WI38 (cell line): ENCODE results near the gene BTBD9.

Source experiments
- H3K4me3 ChIP-seq: 2 replicates; pipeline ENCODE4 v1.5.1; 2011; ENCODE audit warnings: low read depth, mild to moderate bottlenecking, control low read depth, low read length
- CTCF ChIP-seq: IDR thresholded peaks from 2 replicates; pipeline ENCODE4 v1.5.1; 2012; ENCODE audit warnings: low read depth, mild to moderate bottlenecking, control low read depth, low read length

The BTBD9 gene

GRCh38 chr6:38149531-38149930, 490.2 kb downstream of the BTBD9 start:
- no peak for TF ChIP-seq CTCF

GRCh38 chr6:38148606-38149005, 491.1 kb downstream of the BTBD9 start:
- H3K4me3 ChIP-seq: no peak overlapping the region
- TF ChIP-seq CTCF: no peak

More at GRCh38 chr6:38149531-38149930, 490.2 kb downstream of the BTBD9 start:
- no peak overlapping the region for H3K4me3 ChIP-seq

- no peak overlapping the region for H3K4me3 ChIP-seq
- no peak for TF ChIP-seq CTCF
These were observed 493.0 kb downstream of the BTBD9 start for GRCh38 chr6:38146734-38147027.

GRCh38 chr6:38146021-38146733, 493.6 kb downstream of the BTBD9 start:
- no peak overlapping the region for H3K4me3 ChIP-seq
- no peak for TF ChIP-seq CTCF

GRCh38 chr6:38144365-38144945, 495.3 kb downstream of the BTBD9 start:
- no peak for TF ChIP-seq CTCF

GRCh38 chr6:38143191-38144150, 496.3 kb downstream of the BTBD9 start:
- no peak overlapping the region for H3K4me3 ChIP-seq
- TF ChIP-seq CTCF: no peak

More at GRCh38 chr6:38144365-38144945, 495.3 kb downstream of the BTBD9 start:
- no peak overlapping the region for H3K4me3 ChIP-seq
